HepG2 (cell line): ENCODE data around the gene GBP4. TPM values are rescaled to one million over a fixed set of nuclear protein-coding genes. Genes with fewer than 3 reads are reported as not detected.

Source experiments
- ATAC-seq: fragments of 200-7000 bp; cut with Tn5 transposase; 3 replicates; pipeline ENCODE4 v1.9.1; 2020; ENCODE audit warnings: mild to moderate bottlenecking, moderate library complexity
- BruUV-seq: library from RNA; stranded (reverse); fragments of 400-500 nt; replicated peaks from 2 replicates; lab custom pipeline; 2021; lab: Mats Ljungman, UMichigan
- CTCF ChIA-PET: fragments of 300-600 bp; formaldehyde crosslinking; extraction: SDS; loops from one replicate; lab custom pipeline; 2021; ENCODE audit warnings: low total read pairs, inconsistent platforms, low intra/inter-chr PET ratio; lab: Yijun Ruan, JAX
- POLR2A ChIA-PET: fragments of 350-600 bp; sonication (Branson Sonifier 250); formaldehyde crosslinking; loops from one replicate; lab custom pipeline; 2020; ENCODE audit warnings: antibody characterized with exemption, inconsistent platforms; lab: Yijun Ruan, JAX
- DNase-seq: peaks from one replicate; pipeline ENCODE4 v3.0.0-alpha.2; 2015; ENCODE audit warnings: low spot score
- FAIRE-seq: peaks from 3 replicates; lab custom pipeline; 2011; peaks lifted over from hg19 to GRCh38; lab: Jason Lieb, UNC
- H2AFZ ChIP-seq: one replicate; pipeline ENCODE4 v1.6.1; 2011; ENCODE audit warnings: low read length, inconsistent platforms
- H3K27ac ChIP-seq: fragments of 300-600 bp; 3 replicates; pipeline ENCODE4 v1.8.0; 2011; ENCODE audit warnings: mixed run types, mild to moderate bottlenecking, mixed read lengths, low read length, inconsistent platforms; ENCODE audit not compliant: insufficient read depth; ENCODE audit errors: extremely low read length
- H3K27me3 ChIP-seq, 2 experiments: fragments of 200-600 bp in 1 of 2; 2 replicates in 1 of 2; 3 replicates in 1 of 2; pipeline versions ENCODE4 v1.6.0 to v1.8.0; 2011; ENCODE audit warnings: low read length in 2 of 2, mild to moderate bottlenecking in 2 of 2, moderate library complexity in 2 of 2, inconsistent platforms in 1 of 2; ENCODE audit not compliant: insufficient read depth in 2 of 2, control insufficient read depth in 1 of 2
- H3K36me3 ChIP-seq, 2 experiments: fragments of 200-600 bp in 1 of 2; replicated peaks in 1 of 2; 2 replicates in 1 of 2; 3 replicates in 1 of 2; pipeline versions ENCODE4 v1.5.1 to v1.8.0; 2011; ENCODE audit warnings: low read length in 2 of 2, inconsistent platforms in 1 of 2; ENCODE audit not compliant: insufficient read depth in 2 of 2, control insufficient read depth in 1 of 2
- H3K4me1 ChIP-seq: 2 replicates; pipeline ENCODE4 v1.5.1; 2012; ENCODE audit warnings: low read length, inconsistent platforms; ENCODE audit not compliant: insufficient read depth
- H3K4me2 ChIP-seq: 2 replicates; pipeline ENCODE4 v1.6.0; 2011; ENCODE audit warnings: low read depth, low read length, inconsistent platforms
- H3K4me3 ChIP-seq, 3 experiments: fragments of 200-600 bp in 1 of 3; sonication (generic), shearing (Covaris generic) in 1 of 3; replicated peaks in 1 of 3; 2 replicates each; pipeline ENCODE4 v1.5.1; 2011 to 2016; ENCODE audit warnings: low read length in 3 of 3, inconsistent platforms in 2 of 3, low read depth in 2 of 3, mild to moderate bottlenecking in 2 of 3, control low read depth in 1 of 3, mixed read lengths in 1 of 3; ENCODE audit not compliant: insufficient read depth in 1 of 3
- H3K79me2 ChIP-seq: one replicate; pipeline ENCODE4 v1.6.1; 2011; ENCODE audit warnings: low read length, inconsistent platforms; ENCODE audit not compliant: insufficient read depth
- H3K9ac ChIP-seq: 2 replicates; pipeline ENCODE4 v1.6.0; 2011; ENCODE audit warnings: mild to moderate bottlenecking, low read depth, low read length, inconsistent platforms; ENCODE audit not compliant: insufficient read depth
- H3K9me3 ChIP-seq: 2 replicates; pipeline ENCODE4 v1.5.1; 2012; ENCODE audit warnings: mild to moderate bottlenecking, low read length
- H4K20me1 ChIP-seq: 2 replicates; pipeline ENCODE4 v1.6.0; 2011; ENCODE audit warnings: inconsistent platforms, mild to moderate bottlenecking, low read length, moderate library complexity; ENCODE audit not compliant: insufficient read depth
- AHR ChIP-seq: IDR thresholded peaks from 2 replicates; pipeline ENCODE4 v1.6.1; 2018; ENCODE audit warnings: missing genetic modification reagents, missing compliant biosample characterization
- HNRNPH1 ChIP-seq: fragments of 200-400 bp; formaldehyde crosslinking; optimal IDR thresholded peaks from 2 replicates; pipeline ENCODE3; 2017; ENCODE audit warnings: mild to moderate bottlenecking, low read depth, low read length
- MAFK ChIP-seq, 2 experiments: IDR thresholded peaks in 1 of 2; conservative IDR thresholded peaks in 1 of 2; 2 replicates each; pipeline ENCODE4 v1.6.1; 2011; ENCODE audit warnings: improper control_type of control experiment in 2 of 2, low read length in 2 of 2
- RAD21 ChIP-seq: fragments of 450-650 bp; formaldehyde crosslinking; IDR thresholded peaks from 2 replicates; pipeline ENCODE4 v1.5.0; 2020; ENCODE audit warnings: mild to moderate bottlenecking
- ZKSCAN8 ChIP-seq: IDR thresholded peaks from 2 replicates; pipeline ENCODE4 v1.6.1; 2016; ENCODE audit warnings: borderline replicate concordance, missing genetic modification reagents, missing compliant biosample characterization
- ZNF230 ChIP-seq: sonication (generic); formaldehyde crosslinking; IDR thresholded peaks from 2 replicates; pipeline ENCODE4 v1.4.0; 2020; ENCODE audit warnings: mild to moderate bottlenecking, missing genetic modification reagents
- ZNF431 ChIP-seq: sonication (generic); formaldehyde crosslinking; IDR thresholded peaks from 2 replicates; pipeline ENCODE4 v1.9.0; 2022; ENCODE audit warnings: missing genetic modification reagents, low read depth, mild to moderate bottlenecking, borderline replicate concordance
- ZNF530 ChIP-seq: sonication (generic); formaldehyde crosslinking; IDR thresholded peaks from 2 replicates; pipeline ENCODE4 v1.5.0; 2020; ENCODE audit warnings: low read depth, mild to moderate bottlenecking, missing genetic modification reagents
- WGBS: methylation state at CpG from one replicate; pipeline ENCODE4 v1.1.6; 2017; ENCODE audit warnings: low lambda C conversion rate; 5-methylcytosine and 5-hydroxymethylcytosine counted together
- in situ Hi-C: cut with HindIII; loops from 2 replicates; pipeline ENCODE4 v1.10.0; 2017; ENCODE audit warnings: low pct_unique_long_range_greater_than_20kb; ENCODE audit not compliant: extremely low pct_ligation_motif_present
- intact Hi-C: fragments of 100-400 bp; cut with micrococcal nuclease; formaldehyde crosslinking; loops from one replicate; pipeline ENCODE4 v1.10.0; 2022; ENCODE audit not compliant: unreplicated experiment
- polyA plus RNA-seq, 8 experiments: library from polyadenylated mRNA; depleted of rRNA in 3 of 8; stranded (reverse) in 7 of 8; unstranded in 1 of 8; fragments of >200 nt; fragmentation: Illumina TruSeq in 4 of 8; extraction: Trizol in 4 of 8; gene quantifications; 2 replicates each; pipeline versions ENCODE4 v1.2.1 to v1.2.3, GENCODE V29; 2011 to 2016; ENCODE audit warnings: low read depth in 4 of 8, missing spikeins in 1 of 8, mixed read lengths in 1 of 8; ENCODE audit not compliant: insufficient read depth in 1 of 8
- total RNA-seq, 5 experiments: library from RNA; depleted of rRNA; stranded (reverse); fragments of >200 nt; fragmentation: Illumina TruSeq; extraction: Trizol; gene quantifications; 2 replicates each; pipeline ENCODE4 v1.2.3, GENCODE V29; 2016; ENCODE audit warnings: low read depth in 1 of 5
- TF ChIP-seq, protein P1 (sequence below): sonication (generic); formaldehyde crosslinking; IDR thresholded peaks from 2 replicates; pipeline ENCODE4 v1.5.0; 2020; ENCODE audit warnings: missing genetic modification reagents
- TF ChIP-seq, protein P2 (sequence below): sonication (generic); formaldehyde crosslinking; IDR thresholded peaks from 2 replicates; pipeline ENCODE4 v1.4.0; 2020; ENCODE audit warnings: missing genetic modification reagents
- TF ChIP-seq, protein P3 (sequence below): sonication (generic); formaldehyde crosslinking; IDR thresholded peaks from 2 replicates; pipeline ENCODE4 v1.4.0; 2020; ENCODE audit warnings: mild to moderate bottlenecking, missing genetic modification reagents

Gene GBP4
- total and polyA plus RNA-seq, 2 of the 13 experiments (the other 11 are each of a cell fraction or from before 2014, with no cell fraction given) = not detected

DNA sequence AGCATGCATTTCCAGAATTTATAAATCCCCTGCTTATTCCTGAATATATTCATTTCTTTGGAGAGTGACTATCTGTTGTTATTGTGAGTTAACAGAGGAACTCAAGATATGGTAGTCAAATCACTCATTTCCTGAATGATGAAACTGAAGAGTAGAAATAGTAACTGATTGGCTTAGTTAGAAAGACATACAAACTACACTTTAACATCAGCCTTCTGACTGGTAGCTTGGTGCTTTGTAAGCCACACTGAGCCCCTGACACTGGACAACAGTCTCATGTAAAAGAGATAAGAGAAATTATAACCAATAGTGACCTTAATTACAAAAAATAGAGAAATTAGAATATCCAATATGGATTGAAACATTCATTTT is 27.7 kb downstream of the GBP4 start (continued):
- TF ChIP-seq, protein P1, sequence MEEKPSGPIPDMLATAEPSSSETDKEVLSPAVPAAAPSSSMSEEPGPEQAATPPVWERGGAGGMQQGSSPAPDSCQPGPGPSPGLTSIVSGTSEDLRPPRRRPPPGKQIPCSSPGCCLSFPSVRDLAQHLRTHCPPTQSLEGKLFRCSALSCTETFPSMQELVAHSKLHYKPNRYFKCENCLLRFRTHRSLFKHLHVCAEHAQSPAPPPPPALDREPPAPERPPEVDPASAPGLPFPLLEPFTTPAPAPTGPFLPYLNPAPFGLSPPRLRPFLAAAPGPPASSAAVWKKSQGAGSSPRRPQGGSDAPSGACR (CRISPR knock-in tag) = no peak
- TF ChIP-seq, protein P2, sequence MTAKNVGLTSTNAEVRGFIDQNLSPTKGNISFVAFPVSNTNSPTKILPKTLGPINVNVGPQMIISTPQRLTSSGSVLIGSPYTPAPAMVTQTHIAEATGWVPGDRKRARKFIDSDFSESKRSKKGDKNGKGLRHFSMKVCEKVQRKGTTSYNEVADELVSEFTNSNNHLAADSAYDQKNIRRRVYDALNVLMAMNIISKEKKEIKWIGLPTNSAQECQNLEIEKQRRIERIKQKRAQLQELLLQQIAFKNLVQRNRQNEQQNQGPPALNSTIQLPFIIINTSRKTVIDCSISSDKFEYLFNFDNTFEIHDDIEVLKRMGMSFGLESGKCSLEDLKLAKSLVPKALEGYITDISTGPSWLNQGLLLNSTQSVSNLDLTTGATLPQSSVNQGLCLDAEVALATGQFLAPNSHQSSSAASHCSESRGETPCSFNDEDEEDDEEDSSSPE = no peak
- no peak for TF ChIP-seq ZKSCAN8 (CRISPR knock-in tag)
- TF ChIP-seq RAD21 (CRISPR knock-in tag) = no peak
- TF ChIP-seq AHR (CRISPR knock-in tag) = no peak
- no peak for TF ChIP-seq ZNF530 (CRISPR knock-in tag)
- TF ChIP-seq HNRNPH1 = no peak

DNA sequence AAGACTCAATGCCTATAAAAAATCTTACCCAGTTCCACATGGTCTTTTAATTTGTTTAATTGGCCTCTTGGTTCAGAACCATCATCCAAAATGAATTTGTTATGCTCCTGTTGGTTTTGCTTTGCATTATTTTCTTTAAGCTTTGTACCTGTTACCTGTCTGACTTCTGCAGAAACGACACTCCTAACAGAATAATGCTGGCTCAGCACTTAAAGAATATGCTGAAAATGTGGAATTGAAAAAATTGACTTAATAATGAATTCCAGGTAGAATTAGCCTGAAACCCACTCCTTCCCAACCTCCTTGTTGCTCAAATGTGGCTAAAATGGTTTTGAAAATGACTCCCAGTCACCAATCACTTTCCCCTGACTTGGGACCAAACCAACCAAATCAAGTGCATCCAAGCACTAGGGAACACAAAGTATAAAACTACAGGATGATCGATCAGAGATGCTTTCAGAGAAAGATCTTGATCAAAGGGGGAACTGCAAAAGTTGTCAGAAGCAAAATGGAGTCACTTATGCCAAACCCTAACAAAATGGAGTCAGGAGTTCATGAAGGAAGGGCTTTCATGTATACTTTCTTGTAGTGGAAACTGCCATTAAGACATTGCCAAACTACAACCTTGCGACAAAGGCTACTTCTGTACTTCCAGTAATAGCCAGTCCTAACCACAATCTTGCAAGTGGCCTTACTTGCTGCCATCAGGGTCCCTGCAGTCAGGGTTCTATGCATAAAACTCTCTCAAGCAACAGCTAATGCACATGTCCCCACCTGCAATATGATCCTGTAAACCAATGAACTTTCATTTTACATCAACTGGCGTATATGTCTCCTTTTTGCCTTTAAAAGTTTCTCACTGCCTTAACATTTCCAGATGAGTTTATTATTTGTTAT is 28.3 kb downstream of the GBP4 start:
- Histone ChIP-seq H3K36me3 (no peaks in the 10 kb centered on the region), H3K79me2 (no peaks in the 10 kb centered on the region), H3K27me3 (no peaks in the 10 kb centered on the region), H3K4me3 (no peak overlapping the region), H3K9ac (no peak overlapping the region), H3K4me2 (no peak overlapping the region), H3K27ac (no peak overlapping the region), H2AFZ (no peak overlapping the region), H3K9me3 (no peaks in the 10 kb centered on the region), H4K20me1 (no peaks in the 10 kb centered on the region), H3K4me1 (no peaks in the 10 kb centered on the region)
- WGBS = 3% methylated on average over 3 of the region's 4 CpGs
- ChIA-PET CTCF (no interaction called here), POLR2A (no interaction called here)
- FAIRE-seq (no peak), DNase-seq (no peak), ATAC-seq (no peak)
- in situ Hi-C loops = no loop called here
- intact Hi-C loops = no loop called here
- BruUV-seq = no TSS peak
- TF ChIP-seq, protein P3, sequence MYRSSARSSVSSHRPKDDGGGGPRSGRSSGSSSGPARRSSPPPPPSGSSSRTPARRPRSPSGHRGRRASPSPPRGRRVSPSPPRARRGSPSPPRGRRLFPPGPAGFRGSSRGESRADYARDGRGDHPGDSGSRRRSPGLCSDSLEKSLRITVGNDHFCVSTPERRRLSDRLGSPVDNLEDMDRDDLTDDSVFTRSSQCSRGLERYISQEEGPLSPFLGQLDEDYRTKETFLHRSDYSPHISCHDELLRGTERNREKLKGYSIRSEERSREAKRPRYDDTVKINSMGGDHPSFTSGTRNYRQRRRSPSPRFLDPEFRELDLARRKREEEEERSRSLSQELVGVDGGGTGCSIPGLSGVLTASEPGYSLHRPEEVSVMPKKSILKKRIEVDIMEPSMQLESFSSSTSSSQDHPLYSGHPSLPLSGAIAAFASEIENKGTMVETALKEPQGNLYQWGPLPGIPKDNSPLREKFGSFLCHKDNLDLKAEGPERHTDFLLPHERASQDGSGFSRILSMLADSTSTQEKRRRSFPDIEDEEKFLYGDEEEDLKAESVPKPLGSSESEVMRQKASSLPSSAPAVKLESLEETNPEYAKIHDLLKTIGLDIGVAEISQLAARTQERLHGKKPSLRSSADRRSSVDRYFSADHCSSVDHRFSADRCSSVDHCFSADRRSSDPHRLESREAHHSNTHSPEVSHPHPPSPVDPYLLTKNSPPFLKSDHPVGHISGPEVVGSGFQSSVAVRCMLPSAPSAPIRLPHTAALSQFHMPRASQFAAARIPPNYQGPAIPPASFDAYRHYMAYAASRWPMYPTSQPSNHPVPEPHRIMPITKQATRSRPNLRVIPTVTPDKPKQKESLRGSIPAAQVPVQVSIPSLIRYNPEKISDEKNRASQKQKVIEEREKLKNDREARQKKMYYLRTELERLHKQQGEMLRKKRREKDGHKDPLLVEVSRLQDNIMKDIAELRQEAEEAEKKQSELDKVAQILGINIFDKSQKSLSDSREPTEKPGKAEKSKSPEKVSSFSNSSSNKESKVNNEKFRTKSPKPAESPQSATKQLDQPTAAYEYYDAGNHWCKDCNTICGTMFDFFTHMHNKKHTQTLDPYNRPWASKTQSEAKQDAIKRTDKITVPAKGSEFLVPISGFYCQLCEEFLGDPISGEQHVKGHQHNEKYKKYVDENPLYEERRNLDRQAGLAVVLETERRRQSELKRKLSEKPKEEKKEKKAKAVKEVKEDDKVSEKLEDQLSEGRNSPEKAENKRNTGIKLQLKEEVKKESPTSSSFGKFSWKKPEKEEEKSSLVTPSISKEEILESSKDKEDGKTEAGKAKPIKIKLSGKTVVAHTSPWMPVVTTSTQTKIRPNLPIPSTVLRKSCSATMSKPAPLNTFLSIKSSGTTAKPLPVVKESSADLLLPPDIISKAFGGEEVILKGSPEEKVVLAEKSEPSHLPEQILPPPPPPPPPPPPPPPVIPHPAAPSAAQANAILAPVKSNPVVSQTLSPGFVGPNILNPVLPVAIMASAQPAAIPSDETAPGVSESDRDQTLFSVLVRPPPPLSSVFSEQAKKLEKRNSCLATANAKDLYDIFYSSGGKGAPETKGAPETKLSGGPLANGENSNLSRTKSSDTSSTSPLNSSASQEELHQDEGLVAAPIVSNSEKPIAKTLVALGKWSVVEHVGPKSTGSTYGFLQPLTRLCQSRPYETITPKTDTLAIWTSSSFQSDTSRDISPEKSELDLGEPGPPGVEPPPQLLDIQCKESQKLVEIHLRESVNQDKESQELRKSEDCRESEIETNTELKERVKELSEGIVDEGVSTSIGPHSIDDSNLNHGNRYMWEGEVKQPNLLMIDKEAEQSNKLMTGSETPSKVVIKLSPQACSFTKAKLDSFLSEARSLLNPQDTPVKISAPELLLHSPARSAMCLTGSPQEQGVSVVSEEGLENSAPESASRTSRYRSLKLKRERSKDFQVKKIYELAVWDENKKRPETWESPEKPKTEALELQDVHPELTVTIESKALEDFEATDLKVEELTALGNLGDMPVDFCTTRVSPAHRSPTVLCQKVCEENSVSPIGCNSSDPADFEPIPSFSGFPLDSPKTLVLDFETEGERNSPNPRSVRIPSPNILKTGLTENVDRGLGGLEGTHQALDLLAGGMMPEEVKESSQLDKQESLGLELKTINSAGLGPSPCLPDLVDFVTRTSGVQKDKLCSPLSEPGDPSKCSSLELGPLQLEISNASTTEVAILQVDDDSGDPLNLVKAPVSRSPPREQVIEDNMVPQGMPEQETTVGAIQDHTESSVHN (CRISPR knock-in tag) = no peak
- no peak for TF ChIP-seq ZNF230 (CRISPR knock-in tag)
- peak; percentile 94 to 97 for TF ChIP-seq MAFK (conservative IDR thresholded peaks at IDR 0.05 in 1 of 2, IDR thresholded peaks at IDR 0.05 in 1 of 2; ENCODE audit: low read length in 2 of 2)
- TF ChIP-seq ZNF431 (CRISPR knock-in tag) = no peak
